Retinal pigment epithelial cell (primary cell): ENCODE measurements around the gene TMEM123.

Source experiments
- DNase-seq: peaks from one replicate; pipeline ENCODE4 v3.0.0-alpha.2; 2010; ENCODE audit warnings: low read depth
- H3K4me3 ChIP-seq: 2 replicates; pipeline ENCODE4 v1.5.1; 2011; ENCODE audit warnings: mild to moderate bottlenecking, low read length, control low read depth, moderate library complexity
- TF ChIP-seq, protein P1 (sequence below): conservative IDR thresholded peaks from 2 replicates; pipeline ENCODE4 v1.5.1; 2011; ENCODE audit warnings: low read depth, low read length, control low read depth, inconsistent platforms

Gene TMEM123

GRCh38 chr11:102346456-102346747 is 106.2 kb downstream of the TMEM123 start:
- H3K4me3 ChIP-seq: peak overlapping the region; percentile 91
- no peak for DNase-seq
- TF ChIP-seq, protein P1, sequence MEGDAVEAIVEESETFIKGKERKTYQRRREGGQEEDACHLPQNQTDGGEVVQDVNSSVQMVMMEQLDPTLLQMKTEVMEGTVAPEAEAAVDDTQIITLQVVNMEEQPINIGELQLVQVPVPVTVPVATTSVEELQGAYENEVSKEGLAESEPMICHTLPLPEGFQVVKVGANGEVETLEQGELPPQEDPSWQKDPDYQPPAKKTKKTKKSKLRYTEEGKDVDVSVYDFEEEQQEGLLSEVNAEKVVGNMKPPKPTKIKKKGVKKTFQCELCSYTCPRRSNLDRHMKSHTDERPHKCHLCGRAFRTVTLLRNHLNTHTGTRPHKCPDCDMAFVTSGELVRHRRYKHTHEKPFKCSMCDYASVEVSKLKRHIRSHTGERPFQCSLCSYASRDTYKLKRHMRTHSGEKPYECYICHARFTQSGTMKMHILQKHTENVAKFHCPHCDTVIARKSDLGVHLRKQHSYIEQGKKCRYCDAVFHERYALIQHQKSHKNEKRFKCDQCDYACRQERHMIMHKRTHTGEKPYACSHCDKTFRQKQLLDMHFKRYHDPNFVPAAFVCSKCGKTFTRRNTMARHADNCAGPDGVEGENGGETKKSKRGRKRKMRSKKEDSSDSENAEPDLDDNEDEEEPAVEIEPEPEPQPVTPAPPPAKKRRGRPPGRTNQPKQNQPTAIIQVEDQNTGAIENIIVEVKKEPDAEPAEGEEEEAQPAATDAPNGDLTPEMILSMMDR: no peak
